ENCODE measurements around the gene COL5A2. TPM values are rescaled to one million over a fixed set of nuclear protein-coding genes. Genes with fewer than 3 reads are reported as not detected.

COL5A2 gene
- total and polyA plus RNA-seq, 4 donors = 3.2 to 83.5 (median 9.1) TPM

DNA sequence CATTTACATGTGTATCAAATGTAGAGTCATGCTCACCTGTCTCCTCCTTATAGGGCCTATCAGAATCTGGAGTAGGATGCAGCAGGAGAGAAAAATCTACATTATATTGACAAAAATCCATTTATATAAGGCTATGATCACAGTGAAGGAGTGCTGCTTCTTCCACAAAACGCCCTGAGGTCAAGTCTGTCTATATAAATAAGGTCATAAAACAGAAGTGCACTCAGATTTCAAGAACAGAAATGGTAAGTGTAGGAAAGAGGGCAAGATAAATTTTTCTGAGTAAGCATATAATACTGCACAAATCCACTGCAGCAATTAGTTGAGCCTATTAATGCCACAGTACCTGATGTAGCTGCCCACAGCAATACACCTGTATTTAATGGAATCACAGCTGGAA, 51.8 kb downstream of the COL5A2 start:
- TF ChIP-seq TAF1 (conservative IDR thresholded peaks at IDR 0.05) (no peak), SP1 (IDR thresholded peaks at IDR 0.05) (no peak)
- no peaks in the 10 kb centered on the region for H3K4me1 ChIP-seq (ENCODE audit: control insufficient read depth in 4 of 4, insufficient read depth in 4 of 4, low read length in 3 of 4)
- no peak overlapping the region for H3K27ac ChIP-seq (ENCODE audit: low read depth in 1 of 2, low read length in 2 of 2)
- no peaks in the 10 kb centered on the region for H3K36me3 ChIP-seq (ENCODE audit: control insufficient read depth in 4 of 4, insufficient read depth in 3 of 4, low read depth in 1 of 4, low read length in 3 of 4)
- H3K9me3 ChIP-seq (ENCODE audit: control insufficient read depth in 4 of 4, low read length in 3 of 4) = no peaks in the 10 kb centered on the region
- no peak for DNase-seq (ENCODE audit: low spot score)
- no peak overlapping the region for H3K9ac ChIP-seq (ENCODE audit: low read depth in 1 of 2, low read length in 2 of 2)
- WGBS = 75% methylated on average over 1 of the region's 1 CpG
- no peaks in the 10 kb centered on the region for H3K27me3 ChIP-seq (ENCODE audit: control insufficient read depth in 4 of 4, insufficient read depth in 4 of 4, low read length in 3 of 4)
- H3K4me3 ChIP-seq (ENCODE audit: low read depth in 1 of 3, low read length in 3 of 3) = no peak overlapping the region

DNA sequence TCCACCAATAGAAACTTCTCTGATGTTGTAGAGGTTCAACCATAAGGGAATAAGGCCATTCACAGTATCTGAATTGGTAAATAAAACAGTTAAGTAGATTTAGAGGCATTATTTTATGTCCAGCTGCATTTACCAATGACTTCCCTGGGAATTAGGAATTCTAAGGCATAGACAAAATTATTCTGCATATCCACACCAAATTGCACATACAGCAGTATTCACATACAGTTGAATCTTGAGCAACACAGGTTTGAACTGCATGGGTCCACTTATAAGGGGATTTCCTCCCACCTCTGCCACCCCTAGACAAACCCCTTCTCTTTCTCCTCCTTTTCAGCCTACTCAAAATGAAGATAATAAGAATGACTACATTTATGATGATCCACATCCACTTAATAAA, 54.4 kb downstream of the COL5A2 start:
- TF ChIP-seq, protein P1, sequence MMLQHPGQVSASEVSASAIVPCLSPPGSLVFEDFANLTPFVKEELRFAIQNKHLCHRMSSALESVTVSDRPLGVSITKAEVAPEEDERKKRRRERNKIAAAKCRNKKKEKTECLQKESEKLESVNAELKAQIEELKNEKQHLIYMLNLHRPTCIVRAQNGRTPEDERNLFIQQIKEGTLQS (IDR thresholded peaks at IDR 0.05) = no peak
- TF ChIP-seq, protein P2, sequence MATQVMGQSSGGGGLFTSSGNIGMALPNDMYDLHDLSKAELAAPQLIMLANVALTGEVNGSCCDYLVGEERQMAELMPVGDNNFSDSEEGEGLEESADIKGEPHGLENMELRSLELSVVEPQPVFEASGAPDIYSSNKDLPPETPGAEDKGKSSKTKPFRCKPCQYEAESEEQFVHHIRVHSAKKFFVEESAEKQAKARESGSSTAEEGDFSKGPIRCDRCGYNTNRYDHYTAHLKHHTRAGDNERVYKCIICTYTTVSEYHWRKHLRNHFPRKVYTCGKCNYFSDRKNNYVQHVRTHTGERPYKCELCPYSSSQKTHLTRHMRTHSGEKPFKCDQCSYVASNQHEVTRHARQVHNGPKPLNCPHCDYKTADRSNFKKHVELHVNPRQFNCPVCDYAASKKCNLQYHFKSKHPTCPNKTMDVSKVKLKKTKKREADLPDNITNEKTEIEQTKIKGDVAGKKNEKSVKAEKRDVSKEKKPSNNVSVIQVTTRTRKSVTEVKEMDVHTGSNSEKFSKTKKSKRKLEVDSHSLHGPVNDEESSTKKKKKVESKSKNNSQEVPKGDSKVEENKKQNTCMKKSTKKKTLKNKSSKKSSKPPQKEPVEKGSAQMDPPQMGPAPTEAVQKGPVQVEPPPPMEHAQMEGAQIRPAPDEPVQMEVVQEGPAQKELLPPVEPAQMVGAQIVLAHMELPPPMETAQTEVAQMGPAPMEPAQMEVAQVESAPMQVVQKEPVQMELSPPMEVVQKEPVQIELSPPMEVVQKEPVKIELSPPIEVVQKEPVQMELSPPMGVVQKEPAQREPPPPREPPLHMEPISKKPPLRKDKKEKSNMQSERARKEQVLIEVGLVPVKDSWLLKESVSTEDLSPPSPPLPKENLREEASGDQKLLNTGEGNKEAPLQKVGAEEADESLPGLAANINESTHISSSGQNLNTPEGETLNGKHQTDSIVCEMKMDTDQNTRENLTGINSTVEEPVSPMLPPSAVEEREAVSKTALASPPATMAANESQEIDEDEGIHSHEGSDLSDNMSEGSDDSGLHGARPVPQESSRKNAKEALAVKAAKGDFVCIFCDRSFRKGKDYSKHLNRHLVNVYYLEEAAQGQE (IDR thresholded peaks at IDR 0.05) = no peak

DNA sequence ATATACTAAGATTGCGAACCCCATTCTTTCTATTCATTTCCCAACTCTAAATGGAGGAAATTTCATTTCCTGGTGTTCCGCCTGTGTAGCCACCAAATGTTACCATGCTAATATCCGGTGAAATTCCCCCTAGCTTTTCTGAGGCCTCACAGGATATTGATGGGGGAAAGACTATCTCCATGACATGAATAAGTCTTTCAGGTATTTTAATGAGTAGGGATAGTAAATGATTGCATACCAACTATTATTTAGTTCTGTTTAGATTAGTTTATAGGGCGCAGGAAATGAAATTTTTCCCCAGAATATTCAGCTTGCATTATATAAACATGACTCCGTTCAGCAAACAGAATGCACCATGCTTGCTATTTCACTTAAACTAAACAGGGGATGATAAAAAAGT, 55.4 kb downstream of the COL5A2 start:
- Histone ChIP-seq H3K9ac (ENCODE audit: low read depth in 1 of 2, low read length in 2 of 2) (no peak overlapping the region), H3K27ac (ENCODE audit: low read depth in 1 of 2, low read length in 2 of 2) (no peak overlapping the region), H3K9me3 (ENCODE audit: control insufficient read depth in 4 of 4, low read length in 3 of 4) (no peaks in the 10 kb centered on the region), H3K36me3 (ENCODE audit: control insufficient read depth in 4 of 4, insufficient read depth in 3 of 4, low read depth in 1 of 4, low read length in 3 of 4) (no peaks in the 10 kb centered on the region), H3K4me3 (ENCODE audit: low read depth in 1 of 3, low read length in 3 of 3) (no peak overlapping the region), H3K4me1 (ENCODE audit: control insufficient read depth in 4 of 4, insufficient read depth in 4 of 4, low read length in 3 of 4) (no peaks in the 10 kb centered on the region), H3K27me3 (ENCODE audit: control insufficient read depth in 4 of 4, insufficient read depth in 4 of 4, low read length in 3 of 4) (no peaks in the 10 kb centered on the region)
- DNase-seq (ENCODE audit: low spot score) = no peak
- WGBS = 92% methylated on average over 5 of the region's 5 CpGs
- TF ChIP-seq, protein P3, sequence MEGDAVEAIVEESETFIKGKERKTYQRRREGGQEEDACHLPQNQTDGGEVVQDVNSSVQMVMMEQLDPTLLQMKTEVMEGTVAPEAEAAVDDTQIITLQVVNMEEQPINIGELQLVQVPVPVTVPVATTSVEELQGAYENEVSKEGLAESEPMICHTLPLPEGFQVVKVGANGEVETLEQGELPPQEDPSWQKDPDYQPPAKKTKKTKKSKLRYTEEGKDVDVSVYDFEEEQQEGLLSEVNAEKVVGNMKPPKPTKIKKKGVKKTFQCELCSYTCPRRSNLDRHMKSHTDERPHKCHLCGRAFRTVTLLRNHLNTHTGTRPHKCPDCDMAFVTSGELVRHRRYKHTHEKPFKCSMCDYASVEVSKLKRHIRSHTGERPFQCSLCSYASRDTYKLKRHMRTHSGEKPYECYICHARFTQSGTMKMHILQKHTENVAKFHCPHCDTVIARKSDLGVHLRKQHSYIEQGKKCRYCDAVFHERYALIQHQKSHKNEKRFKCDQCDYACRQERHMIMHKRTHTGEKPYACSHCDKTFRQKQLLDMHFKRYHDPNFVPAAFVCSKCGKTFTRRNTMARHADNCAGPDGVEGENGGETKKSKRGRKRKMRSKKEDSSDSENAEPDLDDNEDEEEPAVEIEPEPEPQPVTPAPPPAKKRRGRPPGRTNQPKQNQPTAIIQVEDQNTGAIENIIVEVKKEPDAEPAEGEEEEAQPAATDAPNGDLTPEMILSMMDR (IDR thresholded peaks at IDR 0.05; ENCODE audit: low read depth, low read length, missing input control) = no peak
- TF ChIP-seq HNF4A (conservative IDR thresholded peaks at IDR 0.05) (no peak), SP1 (IDR thresholded peaks at IDR 0.05) (no peak), FOXA1 (IDR thresholded peaks at IDR 0.05) (no peak), NR2F2 (IDR thresholded peaks at IDR 0.05) (no peak), JUND (IDR thresholded peaks at IDR 0.05) (no peak), RXRA (IDR thresholded peaks at IDR 0.05) (no peak), RAD21 (IDR thresholded peaks at IDR 0.05) (no peak), TAF1 (conservative IDR thresholded peaks at IDR 0.05) (no peak), FOXA2 (IDR thresholded peaks at IDR 0.05) (no peak), EGR1 (IDR thresholded peaks at IDR 0.05; ENCODE audit: low read depth in 2 of 2) (no peak), HNF4G (IDR thresholded peaks at IDR 0.05) (no peak)
- TF ChIP-seq, protein P2 (IDR thresholded peaks at IDR 0.05) = no peak
- TF ChIP-seq, protein P4, sequence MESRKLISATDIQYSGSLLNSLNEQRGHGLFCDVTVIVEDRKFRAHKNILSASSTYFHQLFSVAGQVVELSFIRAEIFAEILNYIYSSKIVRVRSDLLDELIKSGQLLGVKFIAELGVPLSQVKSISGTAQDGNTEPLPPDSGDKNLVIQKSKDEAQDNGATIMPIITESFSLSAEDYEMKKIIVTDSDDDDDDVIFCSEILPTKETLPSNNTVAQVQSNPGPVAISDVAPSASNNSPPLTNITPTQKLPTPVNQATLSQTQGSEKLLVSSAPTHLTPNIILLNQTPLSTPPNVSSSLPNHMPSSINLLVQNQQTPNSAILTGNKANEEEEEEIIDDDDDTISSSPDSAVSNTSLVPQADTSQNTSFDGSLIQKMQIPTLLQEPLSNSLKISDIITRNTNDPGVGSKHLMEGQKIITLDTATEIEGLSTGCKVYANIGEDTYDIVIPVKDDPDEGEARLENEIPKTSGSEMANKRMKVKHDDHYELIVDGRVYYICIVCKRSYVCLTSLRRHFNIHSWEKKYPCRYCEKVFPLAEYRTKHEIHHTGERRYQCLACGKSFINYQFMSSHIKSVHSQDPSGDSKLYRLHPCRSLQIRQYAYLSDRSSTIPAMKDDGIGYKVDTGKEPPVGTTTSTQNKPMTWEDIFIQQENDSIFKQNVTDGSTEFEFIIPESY (IDR thresholded peaks at IDR 0.05) = no peak
- TF ChIP-seq, protein P5, sequence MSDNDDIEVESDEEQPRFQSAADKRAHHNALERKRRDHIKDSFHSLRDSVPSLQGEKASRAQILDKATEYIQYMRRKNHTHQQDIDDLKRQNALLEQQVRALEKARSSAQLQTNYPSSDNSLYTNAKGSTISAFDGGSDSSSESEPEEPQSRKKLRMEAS (IDR thresholded peaks at IDR 0.05) = no peak
- TF ChIP-seq, protein P1 (IDR thresholded peaks at IDR 0.05) = no peak

More for the DNA sequence above, 54.4 kb downstream of the COL5A2 start:
- H3K4me1 ChIP-seq (ENCODE audit: control insufficient read depth in 4 of 4, insufficient read depth in 4 of 4, low read length in 3 of 4) = no peaks in the 10 kb centered on the region
- H3K9ac ChIP-seq (ENCODE audit: low read depth in 1 of 2, low read length in 2 of 2) = no peak overlapping the region
- no peak overlapping the region for H3K4me3 ChIP-seq (ENCODE audit: low read depth in 1 of 3, low read length in 3 of 3)
- DNase-seq (ENCODE audit: low spot score) = no peak
- H3K27me3 ChIP-seq (ENCODE audit: control insufficient read depth in 4 of 4, insufficient read depth in 4 of 4, low read length in 3 of 4) = no peaks in the 10 kb centered on the region
- H3K27ac ChIP-seq (ENCODE audit: low read depth in 1 of 2, low read length in 2 of 2) = no peak overlapping the region
- H3K36me3 ChIP-seq (ENCODE audit: control insufficient read depth in 4 of 4, insufficient read depth in 3 of 4, low read depth in 1 of 4, low read length in 3 of 4) = no peaks in the 10 kb centered on the region
- no peaks in the 10 kb centered on the region for H3K9me3 ChIP-seq (ENCODE audit: control insufficient read depth in 4 of 4, low read length in 3 of 4)
